GM12872 (cell line): ENCODE measurements around the gene SRL.

ENCODE experiments used
- CTCF ChIP-seq: IDR thresholded peaks from 3 replicates; pipeline ENCODE4 v1.5.1; 2011; ENCODE audit warnings: low read depth, mild to moderate bottlenecking, low read length, moderate library complexity; ENCODE audit not compliant: insufficient read depth

Gene SRL

GRCh38 chr16:4141604-4142003 is 100.3 kb downstream of the SRL start:
- no peak for TF ChIP-seq CTCF

GRCh38 chr16:4140652-4141051 is 101.2 kb downstream of the SRL start:
- no peak for TF ChIP-seq CTCF

GRCh38 chr16:4139968-4140367 is 101.9 kb downstream of the SRL start:
- TF ChIP-seq CTCF, result no peak
